GF-D8 (cell line): Measurements from ENCODE around the gene PGM2.
A peak's percentile ranks its signal among the peaks of the same experiment; 100 is the strongest.

Experiments
- DNase-seq: peaks from one replicate; lab custom pipeline; 2025; lab: John Stamatoyannopoulos, UW

Gene PGM2

GRCh38 chr4:37864786-37865185 is 38.3 kb downstream of the PGM2 start:
- peak; percentile 80 for DNase-seq

- DNase-seq = peak; percentile 52
Measured at GRCh38 chr4:37865450-37865849, 39.0 kb downstream of the PGM2 start.

GRCh38 chr4:37867102-37867501 is 40.6 kb downstream of the PGM2 start:
- DNase-seq = no peak

- DNase-seq = no peak
Measured at GRCh38 chr4:37868238-37868637, 41.8 kb downstream of the PGM2 start.

GRCh38 chr4:37872310-37872988 is 46.0 kb downstream of the PGM2 start:
- DNase-seq = no peak

- no peak for DNase-seq
Measured at GRCh38 chr4:37873386-37873785, 46.9 kb downstream of the PGM2 start.

GRCh38 chr4:37876156-37876555 is 49.7 kb downstream of the PGM2 start:
- no peak for DNase-seq

GRCh38 chr4:37879365-37879764 is 52.9 kb downstream of the PGM2 start:
- no peak for DNase-seq

- no peak for DNase-seq
Measured at GRCh38 chr4:37881811-37882210, 55.3 kb downstream of the PGM2 start.

GRCh38 chr4:37882665-37883296 is 56.3 kb downstream of the PGM2 start:
- no peak for DNase-seq

GRCh38 chr4:37884855-37885487 is 58.5 kb downstream of the PGM2 start:
- DNase-seq = no peak

GRCh38 chr4:37885496-37885895 is 59.0 kb downstream of the PGM2 start:
- no peak for DNase-seq

- DNase-seq = no peak
Measured at GRCh38 chr4:37889849-37890800, 63.6 kb downstream of the PGM2 start.

- no peak for DNase-seq
Measured at GRCh38 chr4:37890801-37891259, 64.3 kb downstream of the PGM2 start, which contains the start of gene TBC1D1. Gene TBC1D1 (plus strand): TSS chr4:37891084. CDS start chr4:37902096, 11,012 bp downstream.

GRCh38 chr4:37891260-37892159 is 65.0 kb downstream of the PGM2 start:
- DNase-seq = no peak

GRCh38 chr4:37892641-37893040 is 66.2 kb downstream of the PGM2 start:
- no peak for DNase-seq

GRCh38 chr4:37893164-37893563 is 66.7 kb downstream of the PGM2 start:
- no peak for DNase-seq

- DNase-seq = no peak
Measured at GRCh38 chr4:37895271-37895670, 68.8 kb downstream of the PGM2 start.

- no peak for DNase-seq
Measured at GRCh38 chr4:37896206-37896860, 69.8 kb downstream of the PGM2 start.

- DNase-seq = no peak
Measured at GRCh38 chr4:37902212-37902611, 75.7 kb downstream of the PGM2 start.
